C4-2B (cell line): ENCODE measurements around the gene PDSS2.

Experiments
- H3K27ac ChIP-seq: fragments of 450-650 bp; 2 replicates; pipeline ENCODE4 v1.5.1; 2017
- ZFX ChIP-seq: fragments of 450-650 bp; IDR thresholded peaks from 2 replicates; pipeline ENCODE4 v1.6.1; 2017
- TF ChIP-seq, protein P1 (sequence below): fragments of 450-650 bp; conservative IDR thresholded peaks from 2 replicates; pipeline ENCODE4 v1.5.1; 2017; ENCODE audit warnings: mild to moderate bottlenecking

PDSS2 gene

DNA sequence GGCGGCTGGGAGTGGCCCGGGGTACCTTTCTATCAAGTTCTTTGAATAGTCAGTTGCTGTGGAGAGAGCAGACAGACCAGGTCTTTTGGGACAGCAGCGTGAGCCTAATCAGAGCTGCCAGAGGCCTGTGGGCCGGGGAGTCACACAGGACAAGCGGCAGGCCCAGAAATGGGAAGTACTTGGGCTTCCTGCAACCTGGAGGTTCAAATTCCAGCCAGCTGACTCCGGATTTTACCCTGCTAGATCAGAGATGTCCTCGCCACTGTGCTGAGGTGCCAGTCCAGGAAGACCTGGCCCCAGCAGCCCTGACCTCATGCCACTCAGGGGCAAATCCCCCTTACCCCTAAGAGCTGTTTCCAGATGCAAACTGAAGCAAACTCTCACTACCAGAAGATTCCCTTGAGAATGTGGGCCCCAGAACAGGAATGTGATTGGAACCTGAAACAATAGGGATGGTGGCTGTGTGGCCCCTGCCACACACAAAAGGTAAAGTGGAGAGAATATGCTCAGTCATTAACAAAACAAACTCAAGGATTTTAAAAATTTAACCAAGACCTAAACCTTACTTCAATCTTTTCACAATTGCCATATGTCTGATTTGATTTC, 353.8 kb downstream of the PDSS2 start:
- no peak overlapping the region for H3K27ac ChIP-seq
- TF ChIP-seq, protein P1, sequence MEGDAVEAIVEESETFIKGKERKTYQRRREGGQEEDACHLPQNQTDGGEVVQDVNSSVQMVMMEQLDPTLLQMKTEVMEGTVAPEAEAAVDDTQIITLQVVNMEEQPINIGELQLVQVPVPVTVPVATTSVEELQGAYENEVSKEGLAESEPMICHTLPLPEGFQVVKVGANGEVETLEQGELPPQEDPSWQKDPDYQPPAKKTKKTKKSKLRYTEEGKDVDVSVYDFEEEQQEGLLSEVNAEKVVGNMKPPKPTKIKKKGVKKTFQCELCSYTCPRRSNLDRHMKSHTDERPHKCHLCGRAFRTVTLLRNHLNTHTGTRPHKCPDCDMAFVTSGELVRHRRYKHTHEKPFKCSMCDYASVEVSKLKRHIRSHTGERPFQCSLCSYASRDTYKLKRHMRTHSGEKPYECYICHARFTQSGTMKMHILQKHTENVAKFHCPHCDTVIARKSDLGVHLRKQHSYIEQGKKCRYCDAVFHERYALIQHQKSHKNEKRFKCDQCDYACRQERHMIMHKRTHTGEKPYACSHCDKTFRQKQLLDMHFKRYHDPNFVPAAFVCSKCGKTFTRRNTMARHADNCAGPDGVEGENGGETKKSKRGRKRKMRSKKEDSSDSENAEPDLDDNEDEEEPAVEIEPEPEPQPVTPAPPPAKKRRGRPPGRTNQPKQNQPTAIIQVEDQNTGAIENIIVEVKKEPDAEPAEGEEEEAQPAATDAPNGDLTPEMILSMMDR: no peak
- TF ChIP-seq ZFX: no peak

DNA sequence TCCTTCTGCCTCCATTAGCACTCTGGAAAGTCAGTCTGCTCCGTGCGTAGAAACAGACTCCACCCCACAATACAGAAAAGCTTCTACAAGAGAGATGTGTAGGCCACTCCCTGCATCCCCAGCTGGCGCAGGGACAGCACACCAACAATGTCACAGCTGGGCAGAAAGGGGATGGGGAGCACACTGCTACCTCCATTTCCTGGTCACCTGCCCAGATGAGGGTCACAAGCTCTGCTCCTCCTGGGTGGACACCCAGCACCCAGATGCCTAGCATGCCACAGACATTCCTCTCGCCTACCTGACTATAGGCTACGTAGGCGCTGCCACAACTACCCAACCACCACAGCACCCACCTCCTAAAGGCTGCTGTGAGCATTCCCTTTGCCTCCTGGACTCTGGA, 356.3 kb downstream of the PDSS2 start:
- H3K27ac ChIP-seq: no peak overlapping the region
- TF ChIP-seq, protein P1: no peak
- TF ChIP-seq ZFX: no peak
